ENCODE measurements around the gene SLC24A1.

SLC24A1 gene

GRCh38 chr15:65631503-65631902 is 9.8 kb downstream of the SLC24A1 start (continued):
- TF ChIP-seq PRDM10 (tag by site-specific recombination; IDR thresholded peaks at IDR 0.05) (no peak), REPIN1 (tag by site-specific recombination; IDR thresholded peaks at IDR 0.05; ENCODE audit: low read depth) (no peak), GFI1B (tag by site-specific recombination; IDR thresholded peaks at IDR 0.05) (no peak)

GRCh38 chr15:65632780-65633375 is 11.1 kb downstream of the SLC24A1 start:
- no peaks in the 10 kb centered on the region for H3K9me3 ChIP-seq (ENCODE audit: control insufficient read depth, insufficient read depth, low read depth, low read length)
- ChIA-PET CTCF (interaction anchor here (0.6 to 1.4 kb wide), 4 partner anchors 22 to 597 kb away, joined by 3 to 4 read pairs (median 4); partner anchors contain the start of gene INTS14), POLR2A (no interaction called here)
- peaks cover 2% of the 10 kb centered on the region; the same call in 1 of the 2 replicates for H3K4me1 ChIP-seq (ENCODE audit: control insufficient read depth, insufficient read depth, low read length)
- H3K4me3 ChIP-seq (ENCODE audit: low read depth, low read length) = no peak overlapping the region
- TF ChIP-seq KLF9 (tag by site-specific recombination; IDR thresholded peaks at IDR 0.05; ENCODE audit: low read depth) (no peak), SCRT1 (tag by site-specific recombination; IDR thresholded peaks at IDR 0.05; ENCODE audit: borderline replicate concordance) (peak; percentile 10; the same call in 1 of the 2 replicates), ZSCAN18 (tag by site-specific recombination; IDR thresholded peaks at IDR 0.05) (no peak), OVOL3 (tag by site-specific recombination; IDR thresholded peaks at IDR 0.05) (no peak)
- no peak overlapping the region for H3K27ac ChIP-seq (ENCODE audit: extremely low read depth, low read depth, low read length)
- no peaks in the 10 kb centered on the region for H3K36me3 ChIP-seq (ENCODE audit: control insufficient read depth in 2 of 2, insufficient read depth in 1 of 2, low read length in 2 of 2)

- POLR2A ChIA-PET = interaction anchor here (1.2 kb wide), 1 partner anchor 236 kb away, joined by 3 read pairs; the partner anchor contains the start of gene RAB11A
- CTCF ChIA-PET = interaction anchor here (1.0 kb wide), 1 partner anchor 9 kb away, joined by 3 read pairs; no protein-coding TSS in a partner anchor
- H3K9me3 ChIP-seq (ENCODE audit: control insufficient read depth, insufficient read depth, low read depth, low read length) = no peaks in the 10 kb centered on the region
- H3K4me1 ChIP-seq (ENCODE audit: control insufficient read depth, insufficient read depth, low read length) = peaks cover 2% of the 10 kb centered on the region; the same call in 1 of the 2 replicates
- H3K27ac ChIP-seq (ENCODE audit: extremely low read depth, low read depth, low read length) = no peak overlapping the region
- no peak overlapping the region for H3K4me3 ChIP-seq (ENCODE audit: low read depth, low read length)
- TF ChIP-seq ZSCAN4 (tag by site-specific recombination; IDR thresholded peaks at IDR 0.05) (no peak), ZNF600 (tag by site-specific recombination; IDR thresholded peaks at IDR 0.05) (peak; percentile 74), ZBTB20 (tag by site-specific recombination; IDR thresholded peaks at IDR 0.05) (no peak), ZBTB17 (tag by site-specific recombination; IDR thresholded peaks at IDR 0.05) (peak; percentile 88)
- no peaks in the 10 kb centered on the region for H3K36me3 ChIP-seq (ENCODE audit: control insufficient read depth in 2 of 2, insufficient read depth in 1 of 2, low read length in 2 of 2)
These were observed 12.0 kb downstream of the SLC24A1 start for GRCh38 chr15:65633752-65634151.

GRCh38 chr15:65634356-65634755 is 12.6 kb downstream of the SLC24A1 start:
- CTCF ChIA-PET = interaction anchor here (0.7 to 2.3 kb wide), 3 partner anchors 8 to 1312 kb away, joined by 3 to 7 read pairs (median 3); no protein-coding TSS in a partner anchor
- POLR2A ChIA-PET = interaction anchor here (1.2 kb wide), 1 partner anchor 235 kb away, joined by 3 read pairs; the partner anchor contains the start of gene RAB11A

More at GRCh38 chr15:65634356-65634755, 12.6 kb downstream of the SLC24A1 start:
- Histone ChIP-seq H3K36me3 (ENCODE audit: control insufficient read depth in 2 of 2, insufficient read depth in 1 of 2, low read length in 2 of 2) (no peaks in the 10 kb centered on the region), H3K9me3 (ENCODE audit: control insufficient read depth, insufficient read depth, low read depth, low read length) (no peaks in the 10 kb centered on the region), H3K4me1 (ENCODE audit: control insufficient read depth, insufficient read depth, low read length) (peaks cover 2% of the 10 kb centered on the region; the same call in 1 of the 2 replicates), H3K27ac (ENCODE audit: extremely low read depth, low read depth, low read length) (no peak overlapping the region), H3K4me3 (ENCODE audit: low read depth, low read length) (no peak overlapping the region)
- no peak for TF ChIP-seq ZNF623 (tag by site-specific recombination; IDR thresholded peaks at IDR 0.05)
- peak; percentile 46; the same call in 1 of the 2 replicates for TF ChIP-seq PRDM1 (tag by site-specific recombination; IDR thresholded peaks at IDR 0.05)
